Central memory CD8-positive, alpha-beta T cell (primary cell): ENCODE data around the gene GALNT13.

Source experiments
- ATAC-seq: fragments of 150-1000 bp; cut with Tn5 transposase; replicated peaks from 2 replicates; pipeline ENCODE4 v1.10.0; 2022; ENCODE audit warnings: mild to moderate bottlenecking, moderate FRiP score, moderate number of reproducible peaks; ENCODE audit not compliant: poor library complexity, severe bottlenecking; ENCODE audit errors: extremely low read depth
- DNase-seq, 2 donors: peaks; one replicate each; pipeline ENCODE4 v3.0.0; 2021; ENCODE audit warnings: low spot score in 2 of 2
- H3K27ac Mint-ChIP-seq: one replicate; pipeline ENCODE4 v1.8.0; 2022; ENCODE audit warnings: low read depth, mild to moderate bottlenecking, moderate library complexity, mixed read lengths
- H3K27me3 Mint-ChIP-seq: one replicate; pipeline ENCODE4 v1.8.0; 2022; ENCODE audit warnings: mixed read lengths
- H3K36me3 Mint-ChIP-seq: one replicate; pipeline ENCODE4 v1.8.0; 2022; ENCODE audit warnings: mild to moderate bottlenecking, moderate library complexity, mixed read lengths; ENCODE audit not compliant: insufficient read depth
- H3K4me1 Mint-ChIP-seq: one replicate; pipeline ENCODE4 v1.8.0; 2022; ENCODE audit warnings: mixed read lengths
- H3K4me3 Mint-ChIP-seq: one replicate; pipeline ENCODE4 v1.8.0; 2022; ENCODE audit warnings: mild to moderate bottlenecking, moderate library complexity, mixed read lengths
- H3K9me3 Mint-ChIP-seq: one replicate; pipeline ENCODE4 v1.8.0; 2022; ENCODE audit warnings: mixed read lengths

GALNT13 gene

DNA sequence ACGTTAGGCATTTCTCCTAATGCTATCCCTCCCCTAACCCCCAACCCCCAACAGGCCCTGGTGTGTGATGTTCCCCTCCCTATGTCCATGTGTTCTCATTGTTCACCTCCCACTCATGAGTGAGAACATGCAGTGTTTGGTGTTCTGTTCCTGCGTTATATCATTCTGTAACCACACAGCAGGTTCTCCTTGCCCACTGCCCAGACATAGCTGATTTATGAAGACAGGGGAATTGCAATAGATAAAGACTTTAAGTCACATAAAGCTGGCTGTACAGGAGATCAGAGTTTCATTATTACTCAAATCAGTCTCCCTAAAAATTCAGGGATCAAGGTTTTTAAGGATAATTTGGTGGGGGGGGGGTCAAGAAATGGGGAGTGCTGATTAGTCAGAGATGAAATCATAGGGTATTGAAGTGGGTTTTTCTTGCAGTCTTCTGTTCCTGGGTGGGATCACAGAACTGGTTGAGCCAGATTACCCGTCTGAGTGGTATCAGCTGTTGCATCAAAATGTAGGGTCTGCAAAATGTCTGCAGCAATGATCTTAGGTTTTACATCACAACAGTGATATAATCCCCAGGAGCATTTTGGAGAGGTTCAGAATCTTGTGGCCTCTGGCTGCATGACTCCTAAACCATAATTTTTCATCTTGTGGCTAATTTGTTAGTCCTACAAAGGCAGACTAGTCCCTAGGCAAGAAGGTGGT lies 434.7 kb downstream of the GALNT13 start:
- ATAC-seq (no peak), DNase-seq (no peak)
- peaks cover 7% of the 10 kb centered on the region for H3K9me3 Mint-ChIP-seq
- H3K4me3 Mint-ChIP-seq = no peak overlapping the region
- H3K27me3 Mint-ChIP-seq = no peaks in the 10 kb centered on the region
- H3K27ac Mint-ChIP-seq = no peak overlapping the region
- no peaks in the 10 kb centered on the region for H3K4me1 Mint-ChIP-seq
- no peaks in the 10 kb centered on the region for H3K36me3 Mint-ChIP-seq

DNA sequence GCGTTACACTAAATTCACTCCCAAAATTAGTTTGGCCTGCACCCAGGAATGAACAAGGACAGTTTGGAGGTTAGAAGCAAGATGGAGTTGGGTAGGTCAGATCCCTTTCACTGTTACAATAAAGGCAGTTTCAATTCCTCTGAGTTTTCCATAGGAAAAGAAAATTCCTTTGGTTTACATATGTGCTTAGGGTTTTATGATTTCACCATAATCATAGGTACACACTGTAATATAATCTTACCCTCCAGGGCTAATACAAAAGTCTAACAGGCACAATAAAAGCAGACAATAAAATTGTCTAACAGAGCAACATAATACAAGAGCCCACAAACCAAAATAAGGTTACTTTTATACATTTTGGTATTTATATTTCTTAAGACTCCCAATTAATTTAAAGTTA lies 435.3 kb downstream of the GALNT13 start:
- Mint-ChIP-seq H3K27ac (no peak overlapping the region), H3K36me3 (no peaks in the 10 kb centered on the region), H3K9me3 (peaks cover 7% of the 10 kb centered on the region), H3K4me1 (no peaks in the 10 kb centered on the region), H3K4me3 (no peak overlapping the region), H3K27me3 (no peaks in the 10 kb centered on the region)
- DNase-seq (no peak), ATAC-seq (no peak)

DNA sequence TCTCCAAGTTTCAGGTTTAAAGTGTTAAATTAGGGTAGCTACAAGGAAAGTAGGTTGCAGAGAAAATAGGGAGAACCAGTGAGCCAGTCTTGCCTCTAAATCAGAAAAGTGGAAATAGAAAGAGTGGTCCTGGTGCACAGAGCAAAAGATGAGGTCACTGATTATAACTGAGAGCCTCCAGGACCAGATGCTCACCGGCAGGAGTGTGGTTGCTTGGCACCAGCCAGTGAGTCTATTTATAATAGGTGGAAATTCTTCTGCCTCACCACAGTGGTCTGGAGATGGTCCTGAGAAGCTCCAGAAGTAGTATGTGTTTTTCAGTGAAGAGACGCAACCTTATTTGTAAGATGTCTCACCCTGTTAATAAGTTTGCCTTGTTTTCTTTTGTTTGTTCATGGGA lies 452.9 kb downstream of the GALNT13 start:
- Mint-ChIP-seq H3K4me1 (no peaks in the 10 kb centered on the region), H3K9me3 (peaks cover 17% of the 10 kb centered on the region), H3K27ac (no peak overlapping the region), H3K36me3 (no peaks in the 10 kb centered on the region), H3K4me3 (no peak overlapping the region), H3K27me3 (no peaks in the 10 kb centered on the region)
- DNase-seq = no peak
- ATAC-seq = no peak

DNA sequence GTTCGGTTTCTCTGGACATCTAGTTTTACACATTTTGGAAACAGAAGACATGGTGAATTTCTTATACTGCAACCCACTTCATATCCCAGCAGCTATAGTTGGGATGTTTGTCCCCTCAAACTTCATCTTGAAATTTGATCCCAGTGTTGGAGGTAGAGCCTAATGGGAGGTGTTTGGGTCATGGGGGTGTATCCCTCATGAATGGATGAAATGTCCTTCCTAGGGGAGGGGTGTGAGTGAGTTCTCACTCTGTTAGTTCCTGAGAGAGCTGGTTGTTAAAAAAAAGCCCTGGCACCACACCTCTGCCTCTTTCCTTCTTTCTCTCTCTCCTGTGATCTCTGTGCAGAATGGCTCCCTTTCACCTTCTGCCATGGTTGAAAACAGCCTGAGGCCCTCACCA lies 457.8 kb downstream of the GALNT13 start:
- H3K4me3 Mint-ChIP-seq = no peak overlapping the region
- no peaks in the 10 kb centered on the region for H3K27me3 Mint-ChIP-seq
- ATAC-seq (no peak), DNase-seq (no peak)
- H3K4me1 Mint-ChIP-seq = no peaks in the 10 kb centered on the region
- H3K36me3 Mint-ChIP-seq = no peaks in the 10 kb centered on the region
- H3K9me3 Mint-ChIP-seq = peaks cover 13% of the 10 kb centered on the region
- H3K27ac Mint-ChIP-seq = no peak overlapping the region

DNA sequence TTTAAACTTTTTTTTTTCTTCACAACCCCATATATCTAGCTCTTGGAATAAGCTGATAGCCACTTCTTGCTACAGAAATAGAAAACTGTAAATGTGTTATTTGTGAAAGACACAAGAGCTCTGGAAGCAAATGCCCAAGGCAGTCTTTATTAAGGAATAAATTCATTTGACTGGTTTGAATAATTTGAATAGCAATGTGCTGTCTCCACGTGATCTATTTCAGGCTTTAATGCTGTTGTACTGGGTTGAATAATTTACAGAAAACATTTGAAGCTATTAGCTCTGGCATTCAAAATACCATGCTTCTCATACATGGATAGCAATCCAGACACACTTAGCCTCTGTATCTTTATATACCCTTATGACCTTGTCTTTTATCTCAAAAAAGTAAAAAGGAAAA lies 460.1 kb downstream of the GALNT13 start:
- Mint-ChIP-seq H3K4me3 (no peak overlapping the region), H3K27ac (no peak overlapping the region), H3K4me1 (no peaks in the 10 kb centered on the region), H3K36me3 (no peaks in the 10 kb centered on the region), H3K27me3 (no peaks in the 10 kb centered on the region), H3K9me3 (peaks cover 10% of the 10 kb centered on the region)
- no peak for ATAC-seq
- DNase-seq = no peak

DNA sequence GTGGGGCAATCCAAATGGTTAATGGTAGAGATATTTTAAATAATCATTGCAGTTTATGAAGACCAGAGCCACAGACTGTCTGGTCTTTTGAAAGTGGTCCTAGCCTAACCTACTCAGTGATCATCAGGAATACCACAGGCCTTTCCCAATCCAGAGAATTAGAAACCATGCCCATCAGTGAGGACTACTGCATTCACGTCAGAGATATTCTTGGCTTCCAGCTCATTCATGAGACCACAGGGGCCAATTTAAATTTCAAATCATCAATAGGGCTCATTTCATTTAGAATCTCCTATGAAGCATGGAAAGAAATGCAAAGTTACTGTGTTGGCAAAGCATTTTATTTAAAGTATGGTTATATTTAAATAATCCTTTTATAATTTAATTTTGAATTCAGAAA lies 464.5 kb downstream of the GALNT13 start:
- H3K9me3 Mint-ChIP-seq = peaks cover 11% of the 10 kb centered on the region
- H3K27ac Mint-ChIP-seq = no peak overlapping the region

DNA sequence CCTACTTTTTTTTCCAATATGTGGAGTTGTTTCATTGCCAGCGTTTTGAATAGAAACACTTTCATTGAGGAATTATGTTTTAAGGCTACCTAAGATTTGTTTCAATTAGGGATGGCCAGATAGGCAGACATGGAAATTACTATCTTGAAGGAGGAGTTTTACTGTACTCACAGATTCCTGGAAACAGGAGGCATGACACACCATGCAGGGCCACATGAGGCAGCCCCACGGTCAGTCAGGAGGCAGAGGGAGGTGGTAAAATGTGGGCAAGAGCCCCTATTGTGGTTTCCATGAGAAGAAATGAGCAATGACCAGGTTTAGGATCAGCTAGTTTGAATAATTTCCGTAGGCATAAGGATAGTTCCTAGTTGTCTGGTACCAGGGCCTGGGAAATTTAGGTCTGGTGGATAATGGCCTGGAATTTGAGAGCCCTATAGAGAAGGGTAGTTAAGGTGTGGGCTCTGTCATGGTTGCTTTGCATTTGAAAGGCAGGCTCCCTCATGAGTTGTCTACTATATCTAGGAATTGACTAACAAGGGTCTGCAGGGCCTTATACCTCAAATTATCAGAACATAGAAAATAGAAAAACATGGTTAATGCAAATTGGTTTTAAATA lies 466.7 kb downstream of the GALNT13 start:
- Mint-ChIP-seq H3K36me3 (no peaks in the 10 kb centered on the region), H3K4me3 (no peak overlapping the region), H3K4me1 (no peaks in the 10 kb centered on the region), H3K27me3 (no peaks in the 10 kb centered on the region), H3K27ac (no peak overlapping the region), H3K9me3 (peaks cover 16% of the 10 kb centered on the region)
- ATAC-seq (no peak), DNase-seq (no peak)

More for the DNA sequence above, 464.5 kb downstream of the GALNT13 start:
- H3K4me3 Mint-ChIP-seq = no peak overlapping the region
- no peaks in the 10 kb centered on the region for H3K27me3 Mint-ChIP-seq
- H3K36me3 Mint-ChIP-seq = no peaks in the 10 kb centered on the region
- ATAC-seq (no peak), DNase-seq (no peak)
- no peaks in the 10 kb centered on the region for H3K4me1 Mint-ChIP-seq

DNA sequence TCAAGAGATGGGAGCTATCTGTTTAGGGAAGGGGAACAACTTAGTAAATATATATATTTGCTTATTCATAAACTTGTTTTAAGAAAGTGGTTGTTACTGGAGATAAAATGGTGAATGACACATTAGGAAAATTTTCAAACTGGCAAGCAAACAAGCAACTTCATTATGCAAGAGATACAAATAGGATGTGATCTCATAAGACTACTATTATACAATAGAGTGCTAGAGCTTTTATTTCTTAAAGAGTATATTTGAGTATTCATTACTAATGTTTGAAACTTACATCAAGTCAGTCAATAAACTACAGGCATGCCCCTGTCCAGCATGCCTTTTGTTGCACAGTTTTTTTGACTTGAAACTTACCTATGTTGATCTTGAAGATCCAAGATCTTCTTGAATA lies 471.6 kb downstream of the GALNT13 start:
- Mint-ChIP-seq H3K4me1 (no peaks in the 10 kb centered on the region), H3K36me3 (no peaks in the 10 kb centered on the region), H3K27me3 (no peaks in the 10 kb centered on the region), H3K4me3 (no peak overlapping the region), H3K27ac (no peak overlapping the region), H3K9me3 (peaks cover 27% of the 10 kb centered on the region)
- DNase-seq = no peak
- ATAC-seq = no peak

DNA sequence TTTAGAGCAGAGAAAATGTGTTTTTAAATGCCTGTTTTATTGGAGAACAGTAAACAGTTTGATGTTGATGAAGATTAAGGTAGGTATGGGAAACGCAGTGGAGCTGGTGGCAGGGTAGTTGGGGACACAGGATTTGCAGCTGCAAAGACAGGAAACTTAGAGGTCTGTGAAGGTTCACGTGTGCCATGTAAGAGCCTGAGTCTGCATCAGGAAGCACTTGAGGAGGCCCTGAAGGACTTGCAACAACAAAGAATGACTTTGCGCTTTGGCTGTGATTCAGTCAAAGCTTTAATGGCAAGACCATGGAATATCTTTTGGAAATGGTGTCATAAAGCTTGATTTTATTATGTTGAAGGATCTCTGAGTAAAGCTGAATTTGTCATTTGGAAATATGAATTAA lies 479.2 kb downstream of the GALNT13 start:
- Mint-ChIP-seq H3K27me3 (no peaks in the 10 kb centered on the region), H3K4me3 (no peak overlapping the region), H3K4me1 (no peaks in the 10 kb centered on the region), H3K36me3 (no peaks in the 10 kb centered on the region), H3K9me3 (peaks cover 31% of the 10 kb centered on the region), H3K27ac (no peak overlapping the region)
- ATAC-seq = no peak
- DNase-seq = no peak

DNA sequence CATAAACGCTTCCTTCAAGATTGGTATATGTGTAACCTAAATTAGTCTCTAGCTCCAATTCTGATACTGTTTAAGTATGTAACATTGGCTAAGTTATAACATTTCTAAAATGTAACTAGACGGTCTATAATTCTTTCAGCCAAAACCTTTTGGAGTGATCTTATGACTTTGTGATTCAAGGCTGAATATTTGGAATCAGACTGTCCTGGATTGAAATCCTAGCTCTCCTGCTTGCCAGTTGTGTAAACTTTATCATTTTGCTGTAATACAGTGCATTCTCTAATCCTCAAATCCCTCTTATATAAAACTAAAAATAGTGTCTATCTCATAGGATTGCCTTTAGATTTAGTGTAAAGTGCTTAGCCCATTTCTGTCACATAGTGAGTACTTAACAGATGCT lies 489.6 kb downstream of the GALNT13 start:
- no peak for DNase-seq
- H3K4me1 Mint-ChIP-seq = no peaks in the 10 kb centered on the region
- ATAC-seq = no peak
- no peak overlapping the region for H3K27ac Mint-ChIP-seq
- H3K27me3 Mint-ChIP-seq = no peaks in the 10 kb centered on the region
- H3K36me3 Mint-ChIP-seq = peaks cover 2% of the 10 kb centered on the region
- H3K9me3 Mint-ChIP-seq = peaks cover 7% of the 10 kb centered on the region
- H3K4me3 Mint-ChIP-seq = no peak overlapping the region

DNA sequence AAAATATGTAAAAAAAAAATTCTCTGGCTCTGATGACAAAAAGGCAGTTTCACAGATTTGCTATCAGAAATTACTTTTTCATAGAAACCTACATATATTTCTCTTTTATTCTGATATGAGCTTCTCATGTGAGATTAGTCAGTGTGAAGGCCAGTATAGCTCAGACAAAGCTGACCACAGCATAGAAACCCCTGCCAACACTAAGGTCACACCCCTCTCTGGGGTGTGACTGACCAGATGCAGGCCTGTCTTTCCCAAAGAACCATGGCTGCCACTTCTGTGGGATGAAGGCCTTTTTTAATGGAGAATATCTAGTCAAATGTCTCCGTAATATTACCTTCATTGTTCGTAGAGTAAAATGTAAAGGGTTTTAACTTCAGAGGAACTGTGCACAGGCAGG lies 496.4 kb downstream of the GALNT13 start:
- H3K27me3 Mint-ChIP-seq = no peaks in the 10 kb centered on the region
- peaks cover 17% of the 10 kb centered on the region for H3K9me3 Mint-ChIP-seq
- no peak for DNase-seq
- H3K4me1 Mint-ChIP-seq = no peaks in the 10 kb centered on the region
- ATAC-seq = no peak
- H3K36me3 Mint-ChIP-seq = no peaks in the 10 kb centered on the region
- H3K27ac Mint-ChIP-seq = no peak overlapping the region
- H3K4me3 Mint-ChIP-seq = no peak overlapping the region

DNA sequence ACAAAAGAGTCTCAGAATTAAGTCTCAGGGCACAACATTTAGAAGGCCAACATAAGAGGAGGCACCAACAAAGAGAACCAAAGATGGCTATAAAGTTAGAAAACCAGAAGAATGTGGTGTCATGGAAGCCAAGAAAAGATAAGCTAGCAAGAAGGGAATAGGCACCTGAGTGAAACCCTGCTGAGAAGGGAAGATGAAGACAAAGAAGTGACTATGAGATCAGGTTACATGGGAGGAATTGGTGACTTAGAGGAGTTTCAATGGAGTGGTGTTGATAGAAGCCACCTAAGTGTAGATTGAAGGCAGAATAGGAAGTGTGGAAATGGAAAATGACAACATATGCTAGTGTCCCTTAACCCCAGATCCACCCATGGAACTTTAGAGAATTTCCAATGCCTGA lies 499.2 kb downstream of the GALNT13 start:
- H3K27me3 Mint-ChIP-seq = no peaks in the 10 kb centered on the region
- H3K36me3 Mint-ChIP-seq = no peaks in the 10 kb centered on the region
- ATAC-seq = no peak
- no peaks in the 10 kb centered on the region for H3K4me1 Mint-ChIP-seq
- DNase-seq = no peak
- no peak overlapping the region for H3K4me3 Mint-ChIP-seq
- peaks cover 23% of the 10 kb centered on the region for H3K9me3 Mint-ChIP-seq
- H3K27ac Mint-ChIP-seq = no peak overlapping the region

DNA sequence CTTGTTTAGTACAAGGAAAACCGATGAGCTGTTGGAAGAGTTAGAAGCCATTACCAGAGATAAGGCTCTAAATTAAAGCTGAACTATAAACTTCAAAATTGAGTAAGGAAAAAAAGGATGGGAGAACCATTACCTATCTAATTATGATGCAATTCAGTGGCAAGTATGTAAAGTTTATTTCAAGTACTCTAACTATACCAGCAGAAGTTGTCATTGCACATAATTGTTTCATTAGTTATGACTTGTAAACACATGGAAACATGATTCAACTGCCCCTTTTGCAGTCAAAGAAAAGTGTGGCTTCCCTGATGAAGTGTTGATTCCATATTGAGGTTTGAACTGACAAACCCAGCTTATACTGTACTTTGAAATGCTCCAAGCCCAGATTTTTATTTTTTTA lies 502.7 kb downstream of the GALNT13 start:
- H3K4me1 Mint-ChIP-seq = no peaks in the 10 kb centered on the region
- ATAC-seq = no peak
- no peaks in the 10 kb centered on the region for H3K27me3 Mint-ChIP-seq
- no peaks in the 10 kb centered on the region for H3K36me3 Mint-ChIP-seq
- peaks cover 17% of the 10 kb centered on the region for H3K9me3 Mint-ChIP-seq
- no peak overlapping the region for H3K4me3 Mint-ChIP-seq
- no peak overlapping the region for H3K27ac Mint-ChIP-seq
- DNase-seq = no peak
